Left ventricle myocardium superior (tissue), 1 donor: Measurements from ENCODE around the gene CTAGE1. TPM values are rescaled to one million over a fixed set of nuclear protein-coding genes. Genes with fewer than 3 reads are reported as not detected.
"Not testable (repeated sequence)": the region's sequence is repeated elsewhere in the genome, so short reads cannot be mapped to it uniquely, and the experiment has no call there.

Experiments used
- ATAC-seq: fragments of 200-7000 bp; cut with Tn5 transposase; one replicate; pipeline ENCODE4 v1.9.1; 2020; ENCODE audit warnings: mild to moderate bottlenecking, moderate library complexity
- DNase-seq: peaks from one replicate; pipeline ENCODE4 v3.0.0-alpha.2; 2020
- intact Hi-C: fragments of 100-400 bp; cut with micrococcal nuclease; formaldehyde crosslinking; loops from one replicate; pipeline ENCODE4 v1.11.0; 2022
- total RNA-seq: library from RNA; stranded (reverse); fragmentation: NEBNext Ultra II Directional; extraction: Animal tissue kit (Norgen Biotek cat#: 25700); gene quantifications from one replicate; pipeline ENCODE4 v1.2.1, GENCODE V29; 2021
- donor health status: DM: no; HTN: yes; CAD: no; lungs with severe emphysema.

Gene CTAGE1
- total RNA-seq, 1 donor from 2014 or later: not detected

- ATAC-seq (no peak), DNase-seq (no peak)
- intact Hi-C loops: no loop called here
Measured at GRCh38 chr18:22405142-22405541, 12.6 kb downstream of the CTAGE1 start.

GRCh38 chr18:22403950-22404349, 13.8 kb downstream of the CTAGE1 start:
- intact Hi-C loops: no loop called here
- DNase-seq (no peak), ATAC-seq (no peak)

- DNase-seq (no peak), ATAC-seq (peak; percentile 92)
- intact Hi-C loops: loop anchor here (10.0 kb wide), 1 partner anchor 545 kb away; no protein-coding TSS in a partner anchor
Measured at GRCh38 chr18:22399949-22400348, 17.8 kb downstream of the CTAGE1 start.

- intact Hi-C loops: loop anchor here (10.0 kb wide), 1 partner anchor 544 kb away; no protein-coding TSS in a partner anchor
- DNase-seq (no peak), ATAC-seq (peak; percentile 48)
Measured at GRCh38 chr18:22398464-22398863, 19.3 kb downstream of the CTAGE1 start.

- ATAC-seq (no peak), DNase-seq (no peak)
- intact Hi-C loops: loop anchor here (10.0 kb wide), 1 partner anchor 540 kb away; no protein-coding TSS in a partner anchor
Measured at GRCh38 chr18:22394428-22394827, 23.3 kb downstream of the CTAGE1 start.

- intact Hi-C loops: loop anchor here (10.0 kb wide), 1 partner anchor 538 kb away; no protein-coding TSS in a partner anchor
- not testable (repeated sequence) for DNase-seq, ATAC-seq
Measured at GRCh38 chr18:22393164-22393563, 24.6 kb downstream of the CTAGE1 start.

GRCh38 chr18:22391407-22392345, 26.0 kb downstream of the CTAGE1 start:
- ATAC-seq (peak; percentile 30), DNase-seq (no peak)
- intact Hi-C loops: loop anchor here (10.0 kb wide), 1 partner anchor 537 kb away; no protein-coding TSS in a partner anchor

- ATAC-seq (peak; percentile 84), DNase-seq (no peak)
- intact Hi-C loops: no loop called here
Measured at GRCh38 chr18:22387787-22388186, 29.9 kb downstream of the CTAGE1 start.

GRCh38 chr18:22387364-22387763, 30.4 kb downstream of the CTAGE1 start:
- intact Hi-C loops: no loop called here
- DNase-seq: peak; percentile 58
- peak; percentile 57 for ATAC-seq

- ATAC-seq: no peak
- intact Hi-C loops: no loop called here
- no peak for DNase-seq
Measured at GRCh38 chr18:22385718-22386117, 32.0 kb downstream of the CTAGE1 start.

GRCh38 chr18:22378672-22379282, 38.9 kb downstream of the CTAGE1 start:
- peak; percentile 89 for ATAC-seq
- intact Hi-C loops: no loop called here
- peak; percentile 38 for DNase-seq

- ATAC-seq: no peak
- no peak for DNase-seq
- intact Hi-C loops: no loop called here
Measured at GRCh38 chr18:22377769-22378168, 39.9 kb downstream of the CTAGE1 start.

- ATAC-seq (no peak), DNase-seq (no peak)
- intact Hi-C loops: no loop called here
Measured at GRCh38 chr18:22370414-22370813, 47.3 kb downstream of the CTAGE1 start.

- no peak for DNase-seq
- intact Hi-C loops: loop anchor here (10.0 kb wide), 1 partner anchor 197 kb away; no protein-coding TSS in a partner anchor
- ATAC-seq: peak; percentile 93
Measured at GRCh38 chr18:22368021-22368420, 49.7 kb downstream of the CTAGE1 start.

- ATAC-seq (no peak), DNase-seq (no peak)
- intact Hi-C loops: loop anchor here (10.0 kb wide), 1 partner anchor 197 kb away; no protein-coding TSS in a partner anchor
Measured at GRCh38 chr18:22367303-22367702, 50.4 kb downstream of the CTAGE1 start.

- intact Hi-C loops: loop anchor here (10.0 kb wide), 1 partner anchor 201 kb away; no protein-coding TSS in a partner anchor
- ATAC-seq (peak; percentile 74), DNase-seq (no peak)
Measured at GRCh38 chr18:22363867-22364463, 53.8 kb downstream of the CTAGE1 start.
